GM18505 (cell line): ENCODE data around the gene TAF1.
"Not testable (repeated sequence)": the region's sequence is repeated elsewhere in the genome, so short reads cannot be mapped to it uniquely, and the experiment has no call there.

Experiments used
- ATAC-seq: cut with Tn5 transposase; IDR thresholded peaks from one replicate; pipeline ENCODE4 v1.9.1; 2021; ENCODE audit not compliant: unreplicated experiment
- POLR2A ChIP-seq: IDR thresholded peaks from 4 replicates; pipeline ENCODE4 v1.6.1; 2011; ENCODE audit warnings: borderline replicate concordance; ENCODE audit not compliant: insufficient read depth, insufficient read length; ENCODE audit errors: extremely low read depth

The TAF1 gene

GRCh38 chrX:71453056-71453455 is 86.9 kb downstream of the TAF1 start:
- no peak for ATAC-seq
- TF ChIP-seq POLR2A = no peak

GRCh38 chrX:71454222-71454621 is 88.1 kb downstream of the TAF1 start:
- no peak for TF ChIP-seq POLR2A
- ATAC-seq = no peak

DNA sequence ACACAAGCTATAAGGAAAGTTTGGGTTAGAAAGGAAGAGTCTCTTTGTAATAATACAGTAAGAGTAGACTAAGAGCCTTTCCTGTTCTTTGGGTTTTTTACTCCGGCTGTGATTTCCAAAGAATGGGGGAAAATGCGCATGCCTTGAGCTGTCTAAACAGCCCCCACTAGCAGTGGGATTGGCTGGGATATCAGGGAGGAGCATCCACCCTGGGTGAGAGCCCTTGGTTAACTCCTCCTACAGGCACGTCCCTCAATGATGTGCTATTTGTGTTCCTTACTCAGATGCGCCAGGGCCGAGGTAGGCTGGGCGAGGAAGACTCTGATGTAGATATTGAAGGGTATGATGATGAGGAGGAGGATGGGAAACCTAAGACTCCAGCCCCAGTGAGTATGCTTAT is 92.7 kb downstream of the TAF1 start:
- no peak for ATAC-seq

GRCh38 chrX:71464968-71465367 is 98.8 kb downstream of the TAF1 start:
- TF ChIP-seq POLR2A = no peak
- ATAC-seq = no peak

More for the DNA sequence above, 92.7 kb downstream of the TAF1 start:
- TF ChIP-seq POLR2A = no peak

DNA sequence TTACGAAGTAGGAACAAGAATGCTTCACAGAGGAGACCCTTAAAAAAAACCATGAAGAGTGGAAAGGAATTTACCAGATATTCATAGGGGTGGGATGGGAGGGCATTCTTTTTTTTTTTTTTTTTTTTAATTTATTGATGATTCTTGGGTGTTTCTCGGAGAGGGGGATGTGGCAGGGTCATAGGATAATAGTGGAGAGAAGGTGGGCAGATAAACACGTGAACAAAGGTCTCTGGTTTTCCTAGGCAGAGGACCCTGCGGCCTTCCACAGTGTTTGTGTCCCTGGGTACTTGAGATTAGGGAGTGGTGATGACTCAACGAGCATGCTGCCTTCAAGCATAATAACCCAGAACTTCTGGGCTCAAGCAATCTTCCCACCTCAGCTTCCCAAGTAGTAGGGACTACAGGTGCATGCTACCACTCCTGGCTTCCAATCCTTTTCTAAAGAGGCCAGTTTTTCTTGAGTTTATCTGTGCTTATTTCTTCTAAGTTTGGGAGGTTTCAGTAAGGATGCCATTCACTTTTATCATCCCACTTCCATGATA is 100.9 kb downstream of the TAF1 start:
- no peak for TF ChIP-seq POLR2A
- no peak for ATAC-seq

DNA sequence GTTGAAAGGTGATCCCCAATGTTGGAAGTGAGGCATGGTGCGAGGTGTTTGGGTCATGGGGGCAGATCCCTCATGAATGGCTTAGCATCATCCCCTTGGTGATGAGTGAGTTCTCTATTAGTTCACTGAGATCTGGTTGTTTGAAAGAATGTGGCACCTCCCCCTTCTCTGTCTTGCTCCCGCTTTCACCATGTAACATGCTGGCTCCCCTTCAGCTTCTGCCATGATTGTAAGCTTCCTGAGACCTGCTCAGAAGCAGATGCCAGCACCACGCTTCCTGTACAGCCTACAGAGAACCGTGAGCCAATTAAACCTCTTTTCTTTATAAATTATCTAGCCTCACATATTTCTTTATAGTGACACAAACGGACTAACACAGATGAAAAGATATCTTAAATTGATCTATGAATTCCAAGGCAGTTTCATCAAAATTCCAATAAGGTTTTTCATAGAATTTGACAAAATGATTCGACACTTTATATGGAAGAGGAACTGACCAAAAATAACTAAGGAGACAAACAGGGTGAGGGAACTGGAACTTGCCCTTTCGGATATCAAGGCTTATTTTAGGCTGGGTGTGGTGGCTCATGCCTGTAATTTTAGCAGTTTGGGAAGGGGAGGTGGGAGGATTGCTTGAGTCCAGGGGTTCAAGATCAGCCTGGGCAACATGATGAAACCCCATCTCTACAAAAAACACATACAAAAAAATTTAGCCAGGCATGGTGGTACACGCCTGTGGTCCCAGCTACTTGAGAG is 109.8 kb downstream of the TAF1 start:
- TF ChIP-seq POLR2A = no peak
- no peak for ATAC-seq

DNA sequence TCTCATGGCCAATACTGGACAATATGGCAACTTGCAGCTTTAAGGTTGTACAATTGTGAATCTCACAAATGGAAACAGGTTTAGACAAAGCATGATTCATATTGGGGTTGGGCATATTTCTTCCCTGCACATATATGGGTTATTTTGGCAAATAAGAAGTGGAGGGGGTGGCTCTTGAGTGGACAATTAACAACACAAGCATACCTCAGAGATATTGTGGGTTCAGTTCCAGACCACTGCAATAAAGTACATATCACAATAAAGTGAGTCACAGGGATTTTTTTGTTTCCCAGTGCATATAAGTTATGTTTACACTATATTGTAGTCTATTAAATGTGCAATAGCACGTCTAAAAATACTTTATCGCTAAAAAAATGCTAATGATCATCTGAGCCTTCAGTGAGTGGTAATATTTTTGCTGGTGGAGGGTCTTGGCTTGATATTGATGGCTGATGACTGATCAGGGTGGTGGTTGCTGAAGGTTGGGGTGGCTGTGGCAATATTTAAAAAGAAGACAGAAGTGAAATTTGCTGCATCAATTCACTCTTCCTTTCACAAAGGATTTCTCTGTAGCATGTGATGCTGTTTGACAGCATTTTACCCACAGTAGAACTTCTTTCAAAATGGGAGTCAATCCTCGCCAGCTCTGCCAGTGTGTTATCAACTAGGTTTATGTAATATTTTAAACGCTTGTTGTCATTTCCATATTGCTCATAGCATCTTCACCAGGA is 116.2 kb downstream of the TAF1 start:
- ATAC-seq = no peak
- TF ChIP-seq POLR2A = no peak

- no peak for TF ChIP-seq POLR2A
- no peak for ATAC-seq
Observed at GRCh38 chrX:71487814-71488213, 121.7 kb downstream of the TAF1 start.

- TF ChIP-seq POLR2A = no peak
- ATAC-seq = no peak
Observed at GRCh38 chrX:71489540-71489939, 123.4 kb downstream of the TAF1 start.

GRCh38 chrX:71492231-71493065 is 126.3 kb downstream of the TAF1 start:
- ATAC-seq = no peak
- TF ChIP-seq POLR2A = no peak

GRCh38 chrX:71493111-71493613 is 127.0 kb downstream of the TAF1 start:
- no peak for ATAC-seq
- no peak for TF ChIP-seq POLR2A

DNA sequence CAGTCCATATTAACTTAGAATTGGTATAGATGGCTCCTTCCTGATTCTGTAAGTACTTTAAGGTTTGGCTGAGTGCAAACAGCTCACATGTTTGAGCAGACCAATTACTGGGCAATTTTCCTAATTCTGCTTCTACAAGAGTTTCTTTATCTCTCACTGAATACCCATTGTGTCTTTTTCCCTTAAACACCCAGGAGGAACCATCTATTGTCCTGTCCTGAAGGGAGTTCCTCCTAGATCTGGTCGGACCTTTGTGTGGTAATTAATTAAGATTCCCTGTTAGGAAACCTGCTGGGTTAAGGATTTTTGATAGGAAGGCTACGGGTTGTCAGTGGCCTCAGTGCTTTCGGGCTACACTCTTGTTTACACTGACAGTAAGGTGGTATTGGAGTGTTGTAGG is 129.8 kb downstream of the TAF1 start:
- ATAC-seq = not testable (repeated sequence)

GRCh38 chrX:71496476-71496875 is 130.3 kb downstream of the TAF1 start:
- no peak for ATAC-seq
- TF ChIP-seq POLR2A = no peak

GRCh38 chrX:71502080-71502479 is 135.9 kb downstream of the TAF1 start:
- ATAC-seq = not testable (repeated sequence)
